H1 (cell line): Measurements from ENCODE around the gene SYCE3. TPM values are rescaled to one million over a fixed set of nuclear protein-coding genes. Genes with fewer than 3 reads are reported as not detected.

Experiments used
- CTCF ChIA-PET: fragments of 300-600 bp; sonication (Branson Sonifier 250); formaldehyde crosslinking; loops from one replicate; lab custom pipeline; 2021; ENCODE audit not compliant: partially characterized antibody; lab: Charles Lee
- POLR2A ChIA-PET: fragments of 300-600 bp; sonication (Branson Sonifier 250); formaldehyde crosslinking; loops from one replicate; lab custom pipeline; 2021; ENCODE audit warnings: inconsistent platforms; ENCODE audit not compliant: partially characterized antibody; lab: Charles Lee
- DNase-seq, 2 experiments: peaks; one replicate each; pipeline versions ENCODE4 v3.0.0 to v3.0.0-alpha.2; 2010 to 2022; ENCODE audit warnings: low spot score in 2 of 2, low read depth in 1 of 2, mixed read lengths in 1 of 2
- FAIRE-seq: peaks from 2 replicates; lab custom pipeline; 2011; peaks lifted over from hg19 to GRCh38; lab: Jason Lieb, UNC
- H2AFZ ChIP-seq: 2 replicates; pipeline ENCODE4 v1.8.1; 2012; ENCODE audit warnings: low read length, inconsistent platforms
- H2AK5ac ChIP-seq: 2 replicates; pipeline ENCODE4 v1.6.1; 2013; ENCODE audit warnings: low read depth, low read length
- H2BK120ac ChIP-seq: replicated peaks from 2 replicates; pipeline ENCODE3; 2013; ENCODE audit warnings: low read depth, low read length, inconsistent platforms
- H2BK12ac ChIP-seq: 2 replicates; pipeline ENCODE4 v1.6.1; 2013; ENCODE audit warnings: low read depth, low read length
- H2BK15ac ChIP-seq: 2 replicates; pipeline ENCODE4 v1.6.1; 2013; ENCODE audit warnings: low read length
- H2BK20ac ChIP-seq: 2 replicates; pipeline ENCODE4 v1.6.1; 2013; ENCODE audit warnings: low read length
- H2BK5ac ChIP-seq: 2 replicates; pipeline ENCODE4 v1.6.1; 2013; ENCODE audit warnings: low read depth, low read length
- H3K14ac ChIP-seq: 2 replicates; pipeline ENCODE4 v1.6.1; 2013; ENCODE audit warnings: inconsistent platforms; ENCODE audit not compliant: insufficient read length
- H3K18ac ChIP-seq: 2 replicates; pipeline ENCODE4 v1.6.1; 2013; ENCODE audit warnings: low read length; ENCODE audit errors: extremely low read depth
- H3K23ac ChIP-seq: 2 replicates; pipeline ENCODE4 v1.6.1; 2013; ENCODE audit warnings: inconsistent platforms; ENCODE audit not compliant: insufficient read length
- H3K23me2 ChIP-seq: 2 replicates; pipeline ENCODE4 v1.6.1; 2013; ENCODE audit warnings: low read depth, low read length
- H3K27ac ChIP-seq: 2 replicates; pipeline ENCODE4 v1.6.1; 2011; ENCODE audit warnings: low read depth, low read length, inconsistent platforms
- H3K27me3 ChIP-seq, 4 experiments: replicated peaks in 1 of 4; 1 replicate in 1 of 4; 2 replicates in 3 of 4; pipeline versions ENCODE4 v1.6.1 to v1.8.1; 2011 to 2013; ENCODE audit warnings: low read length in 3 of 4, mild to moderate bottlenecking in 3 of 4, inconsistent platforms in 2 of 4, mixed read lengths in 2 of 4, moderate library complexity in 1 of 4; ENCODE audit not compliant: control insufficient read depth in 3 of 4, insufficient read depth in 3 of 4; ENCODE audit errors: extremely low read depth in 1 of 4
- H3K36me3 ChIP-seq, 4 experiments: 2 replicates each; pipeline versions ENCODE4 v1.6.1 to v1.8.1; 2011 to 2013; ENCODE audit warnings: mild to moderate bottlenecking in 4 of 4, low read length in 3 of 4, moderate library complexity in 2 of 4, control low read depth in 1 of 4, inconsistent platforms in 1 of 4; ENCODE audit not compliant: insufficient read depth in 4 of 4, control insufficient read depth in 2 of 4
- H3K4ac ChIP-seq: replicated peaks from 2 replicates; pipeline ENCODE3; 2013; ENCODE audit warnings: low read length, low read depth, mixed read lengths, inconsistent platforms; ENCODE audit not compliant: insufficient read length
- H3K4me1 ChIP-seq, 4 experiments: replicated peaks in 1 of 4; 1 replicate in 1 of 4; 2 replicates in 3 of 4; pipeline versions ENCODE4 v1.6.1 to v1.8.1; 2011 to 2013; ENCODE audit warnings: low read length in 3 of 4, inconsistent platforms in 2 of 4, mixed read lengths in 1 of 4; ENCODE audit not compliant: insufficient read depth in 4 of 4, control insufficient read depth in 3 of 4
- H3K4me2 ChIP-seq, 2 experiments: 2 replicates each; pipeline versions ENCODE4 v1.6.1 to v1.8.1; 2011 to 2013; ENCODE audit warnings: low read depth in 2 of 2, low read length in 2 of 2, control low read depth in 1 of 2, inconsistent platforms in 1 of 2, mild to moderate bottlenecking in 1 of 2; ENCODE audit not compliant: insufficient read depth in 1 of 2
- H3K4me3 ChIP-seq, 4 experiments: fragments of 200-600, 300-600 bp in 1 of 4; sonication (generic), shearing (Covaris generic), sonication (Bioruptor Twin) in 1 of 4; 2 replicates each; pipeline versions ENCODE4 v1.5.1 to v1.8.1; 2011 to 2016; ENCODE audit warnings: low read length in 4 of 4, low read depth in 3 of 4, control low read depth in 2 of 4, inconsistent platforms in 2 of 4, mild to moderate bottlenecking in 2 of 4, mixed read lengths in 1 of 4, moderate library complexity in 1 of 4; ENCODE audit not compliant: insufficient read depth in 2 of 4; ENCODE audit errors: extremely low read depth in 1 of 4
- H3K56ac ChIP-seq: replicated peaks from 2 replicates; pipeline ENCODE3; 2013; ENCODE audit warnings: low read depth, mild to moderate bottlenecking, mixed read lengths, low read length, inconsistent platforms; ENCODE audit not compliant: insufficient read length
- H3K79me1 ChIP-seq: 2 replicates; pipeline ENCODE4 v1.6.1; 2013; ENCODE audit warnings: low read depth, low read length, control low read depth
- H3K79me2 ChIP-seq, 2 experiments: 2 replicates each; pipeline versions ENCODE4 v1.6.1 to v1.8.1; 2012 to 2013; ENCODE audit warnings: low read length in 2 of 2, mild to moderate bottlenecking in 2 of 2, inconsistent platforms in 1 of 2; ENCODE audit not compliant: insufficient read depth in 2 of 2, control insufficient read depth in 1 of 2
- H3K9ac ChIP-seq, 4 experiments: replicated peaks in 1 of 4; 1 replicate in 1 of 4; 2 replicates in 3 of 4; pipeline versions ENCODE4 v1.6.1 to v1.8.1; 2011 to 2013; ENCODE audit warnings: low read depth in 3 of 4, low read length in 3 of 4, control low read depth in 2 of 4, mild to moderate bottlenecking in 2 of 4, moderate library complexity in 2 of 4, inconsistent platforms in 1 of 4; ENCODE audit errors: extremely low read depth in 1 of 4
- H3K9me3 ChIP-seq, 2 experiments: 2 replicates each; pipeline versions ENCODE4 v1.6.1 to v1.8.1; 2012 to 2013; ENCODE audit warnings: mild to moderate bottlenecking in 2 of 2, moderate library complexity in 2 of 2, control low read depth in 1 of 2, inconsistent platforms in 1 of 2, low read depth in 1 of 2, low read length in 1 of 2, mixed read lengths in 1 of 2; ENCODE audit not compliant: insufficient read depth in 2 of 2
- H4K20me1 ChIP-seq, 2 experiments: replicated peaks in 1 of 2; 2 replicates each; pipeline versions ENCODE3 to v1.8.1; 2011 to 2013; ENCODE audit warnings: inconsistent platforms in 2 of 2, low read length in 2 of 2, mild to moderate bottlenecking in 1 of 2; ENCODE audit not compliant: insufficient read depth in 2 of 2, control insufficient read depth in 1 of 2
- H4K5ac ChIP-seq: 2 replicates; pipeline ENCODE4 v1.6.1; 2013; ENCODE audit warnings: low read length, low read depth, mixed read lengths, inconsistent platforms; ENCODE audit not compliant: insufficient read length
- H4K8ac ChIP-seq: 2 replicates; pipeline ENCODE4 v1.8.0; 2013; ENCODE audit warnings: mild to moderate bottlenecking, moderate library complexity, low read length, inconsistent platforms; ENCODE audit not compliant: insufficient read depth; ENCODE audit errors: extremely low read depth
- H4K91ac ChIP-seq: replicated peaks from 2 replicates; pipeline ENCODE3; 2013; ENCODE audit warnings: low read length, mixed read lengths, inconsistent platforms; ENCODE audit not compliant: insufficient read length
- KDM5A ChIP-seq: fragments of 200-600 bp; IDR thresholded peaks from 2 replicates; pipeline ENCODE4 v1.7.1; 2012; ENCODE audit warnings: mild to moderate bottlenecking, low read length, inconsistent platforms, mixed read lengths
- MAX ChIP-seq: IDR thresholded peaks from 2 replicates; pipeline ENCODE4 v1.6.1; 2012; ENCODE audit warnings: inconsistent platforms
- RBBP5 ChIP-seq: IDR thresholded peaks from 2 replicates; pipeline ENCODE4 v1.7.1; 2012; ENCODE audit warnings: low read depth, mild to moderate bottlenecking, inconsistent platforms, low read length, moderate library complexity, borderline replicate concordance
- SIN3A ChIP-seq, 2 experiments: IDR thresholded peaks in 1 of 2; conservative IDR thresholded peaks in 1 of 2; 2 replicates each; pipeline ENCODE4 v1.6.1; 2011 to 2012; ENCODE audit warnings: low read length in 2 of 2, improper control_type of control experiment in 1 of 2, low read depth in 1 of 2, mild to moderate bottlenecking in 1 of 2
- SP2 ChIP-seq: IDR thresholded peaks from 2 replicates; pipeline ENCODE4 v1.6.1; 2012; ENCODE audit warnings: mild to moderate bottlenecking, low read length, inconsistent platforms
- TAF7 ChIP-seq: optimal IDR thresholded peaks from 2 replicates; pipeline ENCODE3; 2011; ENCODE audit warnings: low read depth, mild to moderate bottlenecking, inconsistent platforms, low read length, moderate library complexity, borderline replicate concordance
- YY1 ChIP-seq: IDR thresholded peaks from 2 replicates; pipeline ENCODE4 v1.6.1; 2011; ENCODE audit warnings: low read depth, mild to moderate bottlenecking, low read length
- WGBS, 2 experiments: shearing (Covaris generic) in 1 of 2; methylation state at CpG; one replicate each; pipeline versions ENCODE4 v1.1.6 to v1.1.7; 2013 to 2015; ENCODE audit warnings: low lambda C conversion rate in 2 of 2, mixed read lengths in 2 of 2, inconsistent platforms in 1 of 2, low coverage in 1 of 2, missing lambda C conversion rate in 1 of 2; ENCODE audit not compliant: insufficient replicate concordance in 2 of 2, insufficient coverage in 1 of 2, insufficient read length in 1 of 2; ENCODE audit errors: extremely low coverage in 1 of 2, missing lambda C conversion rate in 1 of 2; 5-methylcytosine and 5-hydroxymethylcytosine counted together
- polyA plus RNA-seq, 7 experiments: library from polyadenylated mRNA; depleted of rRNA in 3 of 7; stranded (reverse) in 5 of 7; unstranded in 2 of 7; fragments of >200 nt in 5 of 7; fragments of 200-250 nt in 2 of 7; gene quantifications; 1 replicate in 5 of 7; 2 replicates in 1 of 7; 4 replicates in 1 of 7; pipeline versions ENCODE4 v1.2.1 to v1.2.3, GENCODE V29; 2011 to 2013; ENCODE audit warnings: missing spikeins in 2 of 7, mixed read lengths in 2 of 7
- total RNA-seq: library from RNA; stranded (reverse); fragmentation: NEBNext Ultra II Directional; extraction: Animal tissue kit (Norgen Biotek cat#: 25700); gene quantifications from 2 replicates; pipeline ENCODE4 v1.2.1, GENCODE V29; 2021
- TF ChIP-seq, protein P1 (sequence below): IDR thresholded peaks from 2 replicates; pipeline ENCODE4 v1.6.1; 2011; ENCODE audit warnings: low read depth, mild to moderate bottlenecking, low read length; ENCODE audit not compliant: insufficient read depth
- TF ChIP-seq, protein P2 (sequence below): IDR thresholded peaks from 2 replicates; pipeline ENCODE4 v1.6.1; 2012; ENCODE audit warnings: inconsistent platforms

Gene SYCE3
- total and polyA plus RNA-seq, 2 of the 8 experiments (the other 6 are each of a cell fraction or from before 2014, with no cell fraction given): 1.9 TPM; not detected in 1

DNA sequence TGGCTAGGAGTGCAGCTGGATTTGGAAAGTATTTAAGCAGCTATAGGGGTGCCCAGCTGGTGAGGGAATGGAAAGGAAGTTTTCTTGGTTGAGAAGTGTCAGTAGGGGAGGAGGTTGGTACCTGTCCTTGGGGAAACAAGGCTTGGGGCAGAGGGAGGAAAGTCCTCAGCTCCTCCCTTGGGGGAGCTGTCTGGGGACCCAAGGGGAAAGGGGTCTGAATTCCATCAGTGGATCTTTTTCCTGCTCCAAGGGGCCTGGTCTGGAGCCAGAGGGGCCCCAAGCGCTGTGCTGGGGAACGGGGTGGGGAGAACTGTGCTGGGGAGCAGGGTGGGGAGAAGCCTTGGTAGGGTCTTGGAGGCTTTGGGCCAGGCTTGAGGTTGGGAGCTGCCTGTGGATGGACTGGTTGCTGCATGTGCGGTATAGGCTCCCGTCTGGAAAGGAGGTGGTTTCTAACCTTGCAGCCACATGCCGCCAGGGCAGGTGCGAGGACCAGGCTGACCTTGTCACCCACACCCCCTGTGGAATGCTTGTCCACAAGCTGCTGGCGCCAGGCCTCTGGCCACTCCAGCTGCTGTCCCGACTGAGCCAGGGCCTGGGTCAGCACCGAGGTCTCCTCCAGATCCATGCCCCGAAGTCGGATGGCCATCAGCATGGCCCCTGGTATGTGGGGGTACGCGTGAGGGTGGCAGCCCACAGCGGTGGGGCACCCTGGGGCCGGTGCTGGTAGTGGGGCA, 33.9 kb downstream of the SYCE3 start:
- no peak overlapping the region for H2BK5ac ChIP-seq
- peaks cover 5 to 22% of the 10 kb centered on the region in 2 experiments for H4K20me1 ChIP-seq
- ChIA-PET POLR2A (interaction anchor here (1.0 to 1.5 kb wide), 3 partner anchors 11 to 25 kb away, joined by 3 to 7 read pairs (median 3); partner anchors contain the start of genes LMF2 and NCAPH2), CTCF (interaction anchor here (1.0 to 1.3 kb wide), 2 partner anchors 10 to 76 kb away, joined by 3 read pairs; no protein-coding TSS in a partner anchor)
- no peak overlapping the region for H3K14ac ChIP-seq
- H3K79me2 ChIP-seq: no peaks in the 10 kb centered on the region
- no peak overlapping the region for H4K5ac ChIP-seq
- no peak overlapping the region for H2BK120ac ChIP-seq
- no peak overlapping the region for H2BK20ac ChIP-seq
- no peak overlapping the region for H3K9ac ChIP-seq
- H3K4me3 ChIP-seq: no peak overlapping the region
- no peak overlapping the region for H3K4ac ChIP-seq
- FAIRE-seq (no peak), DNase-seq (peak in 1 of 2 experiments; percentile 59)
- H3K36me3 ChIP-seq: peaks cover 0 to 2% (median 0%) of the 10 kb centered on the region in 4 experiments; a peak in 2 of 8 replicates
- no peak overlapping the region; the same call in 1 of the 2 replicates for H2AK5ac ChIP-seq
- no peak overlapping the region for H2AFZ ChIP-seq
- H3K23ac ChIP-seq: no peak overlapping the region
- peaks cover 34% of the 10 kb centered on the region; the same call in 1 of the 2 replicates for H3K23me2 ChIP-seq
- H3K27ac ChIP-seq: no peak overlapping the region
- no peak overlapping the region for H3K56ac ChIP-seq
- H3K18ac ChIP-seq: no peak overlapping the region
- H3K4me2 ChIP-seq: no peak overlapping the region
- H2BK12ac ChIP-seq: no peak overlapping the region; the same call in 1 of the 2 replicates
- peaks cover 43 to 70% (median 60%) of the 10 kb centered on the region in 4 experiments for H3K27me3 ChIP-seq
- WGBS, 2 experiments: 78% methylated on average over 15 of the region's 15 CpGs; no CpG with 5 or more reads in 1 of the 2 experiments
- no peak overlapping the region for H2BK15ac ChIP-seq
- peaks cover 0 to 26% (median 12%) of the 10 kb centered on the region in 4 experiments; a peak in 5 of 7 replicates for H3K4me1 ChIP-seq
- H4K8ac ChIP-seq: no peak overlapping the region
- H4K91ac ChIP-seq: no peak overlapping the region
- H3K9me3 ChIP-seq: no peaks in the 10 kb centered on the region
- TF ChIP-seq MAX (peak; percentile 85), SIN3A (conservative IDR thresholded peaks at IDR 0.05 in 1 of 2, IDR thresholded peaks at IDR 0.05 in 1 of 2; ENCODE audit: low read depth in 1 of 2, low read length in 2 of 2) (no peak), TAF7 (no peak), KDM5A (no peak), YY1 (no peak), RBBP5 (no peak), SP2 (no peak)
- TF ChIP-seq, protein P1, sequence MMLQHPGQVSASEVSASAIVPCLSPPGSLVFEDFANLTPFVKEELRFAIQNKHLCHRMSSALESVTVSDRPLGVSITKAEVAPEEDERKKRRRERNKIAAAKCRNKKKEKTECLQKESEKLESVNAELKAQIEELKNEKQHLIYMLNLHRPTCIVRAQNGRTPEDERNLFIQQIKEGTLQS: no peak
- TF ChIP-seq, protein P2, sequence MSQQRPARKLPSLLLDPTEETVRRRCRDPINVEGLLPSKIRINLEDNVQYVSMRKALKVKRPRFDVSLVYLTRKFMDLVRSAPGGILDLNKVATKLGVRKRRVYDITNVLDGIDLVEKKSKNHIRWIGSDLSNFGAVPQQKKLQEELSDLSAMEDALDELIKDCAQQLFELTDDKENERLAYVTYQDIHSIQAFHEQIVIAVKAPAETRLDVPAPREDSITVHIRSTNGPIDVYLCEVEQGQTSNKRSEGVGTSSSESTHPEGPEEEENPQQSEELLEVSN: peak; percentile 70
- H3K79me1 ChIP-seq: no peaks in the 10 kb centered on the region
